ENCODE measurements around the gene ARNT2.

ARNT2 gene

GRCh38 chr15:80395616-80396015, 8.6 kb upstream of the ARNT2 start:
- no peak for DNase-seq (ENCODE audit: low spot score)
- in situ Hi-C loops (cut with MboI; ENCODE audit: low pct_unique_long_range_greater_than_20kb, low sequenced_read_pairs, unreplicated experiment), result no loop called here
- no peak for TF ChIP-seq CTCF (IDR thresholded peaks at IDR 0.05; ENCODE audit: extremely low read depth, insufficient read depth, missing control alignments)

- TF ChIP-seq CTCF (IDR thresholded peaks at IDR 0.05; ENCODE audit: extremely low read depth, insufficient read depth, missing control alignments), result no peak
- in situ Hi-C loops (cut with MboI; ENCODE audit: low pct_unique_long_range_greater_than_20kb, low sequenced_read_pairs, unreplicated experiment), result no loop called here
- no peak for DNase-seq (ENCODE audit: low spot score)
Measured at GRCh38 chr15:80396096-80396495, 8.1 kb upstream of the ARNT2 start.

GRCh38 chr15:80399508-80399907, 4.7 kb upstream of the ARNT2 start:
- TF ChIP-seq CTCF (IDR thresholded peaks at IDR 0.05; ENCODE audit: extremely low read depth, insufficient read depth, missing control alignments), result no peak
- in situ Hi-C loops (cut with MboI; ENCODE audit: low pct_unique_long_range_greater_than_20kb, low sequenced_read_pairs, unreplicated experiment), result no loop called here
- no peak for DNase-seq (ENCODE audit: low spot score)

- no peak for TF ChIP-seq CTCF (IDR thresholded peaks at IDR 0.05; ENCODE audit: extremely low read depth, insufficient read depth, missing control alignments)
- no peak for DNase-seq (ENCODE audit: low spot score)
- in situ Hi-C loops (cut with MboI; ENCODE audit: low pct_unique_long_range_greater_than_20kb, low sequenced_read_pairs, unreplicated experiment), result no loop called here
Measured at GRCh38 chr15:80401456-80401855, 2.7 kb upstream of the ARNT2 start.

GRCh38 chr15:80402339-80402738, 1.8 kb upstream of the ARNT2 start:
- no peak for TF ChIP-seq CTCF (IDR thresholded peaks at IDR 0.05; ENCODE audit: extremely low read depth, insufficient read depth, missing control alignments)
- no peak for DNase-seq (ENCODE audit: low spot score)
- in situ Hi-C loops (cut with MboI; ENCODE audit: low pct_unique_long_range_greater_than_20kb, low sequenced_read_pairs, unreplicated experiment), result no loop called here

GRCh38 chr15:80403712-80404056, 498 bp upstream of the ARNT2 start:
- DNase-seq (ENCODE audit: low spot score), result peak; percentile 28
- in situ Hi-C loops (cut with MboI; ENCODE audit: low pct_unique_long_range_greater_than_20kb, low sequenced_read_pairs, unreplicated experiment), result no loop called here
- TF ChIP-seq CTCF (IDR thresholded peaks at IDR 0.05; ENCODE audit: extremely low read depth, insufficient read depth, missing control alignments), result no peak
